ENCODE measurements around the gene CRAMP1. TPM values are rescaled to one million over a fixed set of nuclear protein-coding genes. Genes with fewer than 3 reads are reported as not detected.

Gene CRAMP1
- total and polyA plus RNA-seq, 2 of the 8 experiments (the other 6 are each of a cell fraction or from before 2014, with no cell fraction given): 19.2 to 23.2 TPM

- Histone ChIP-seq H3K36me3 (ENCODE audit: control insufficient read depth in 2 of 4, insufficient read depth in 4 of 4, low read length in 3 of 4) (peaks cover 18 to 70% (median 63%) of the 10 kb centered on the region in 4 experiments), H2AFZ (ENCODE audit: low read length) (no peak overlapping the region), H3K9ac (replicated peaks in 1 of 4; ENCODE audit: extremely low read depth in 1 of 4, low read depth in 3 of 4, low read length in 3 of 4) (no peak overlapping the region), H3K23ac (ENCODE audit: insufficient read length) (no peak overlapping the region), H2BK12ac (ENCODE audit: low read depth, low read length) (no peak overlapping the region), H3K27me3 (replicated peaks in 1 of 4; ENCODE audit: control insufficient read depth in 3 of 4, extremely low read depth in 1 of 4, insufficient read depth in 3 of 4, low read length in 3 of 4) (no peaks in the 10 kb centered on the region), H3K4ac (replicated peaks; ENCODE audit: insufficient read length, low read depth, low read length) (no peak overlapping the region), H3K56ac (replicated peaks; ENCODE audit: insufficient read length, low read depth, low read length) (no peak overlapping the region), H3K4me2 (ENCODE audit: insufficient read depth in 1 of 2, low read depth in 2 of 2, low read length in 2 of 2) (no peak overlapping the region), H3K79me1 (ENCODE audit: low read depth, low read length) (0 out of 2 replicates have a peak, but pooled peaks cover 5% of the 10 kb centered on the region), H3K9me3 (ENCODE audit: insufficient read depth in 2 of 2, low read depth in 1 of 2, low read length in 1 of 2) (no peaks in the 10 kb centered on the region), H4K5ac (ENCODE audit: insufficient read length, low read depth, low read length) (no peak overlapping the region), H2BK5ac (ENCODE audit: low read depth, low read length) (no peak overlapping the region), H2AK5ac (ENCODE audit: low read depth, low read length) (no peak overlapping the region), H3K4me1 (replicated peaks in 1 of 4; ENCODE audit: control insufficient read depth in 3 of 4, insufficient read depth in 4 of 4, low read length in 3 of 4) (no peaks in the 10 kb centered on the region), H2BK15ac (ENCODE audit: low read length) (no peak overlapping the region), H4K8ac (ENCODE audit: extremely low read depth, insufficient read depth, low read length) (no peak overlapping the region), H4K91ac (replicated peaks; ENCODE audit: insufficient read length, low read length) (no peak overlapping the region), H3K18ac (ENCODE audit: extremely low read depth, low read length) (no peak overlapping the region), H3K79me2 (ENCODE audit: control insufficient read depth in 1 of 2, insufficient read depth in 2 of 2, low read length in 2 of 2) (peaks cover 0 to 15% of the 10 kb centered on the region in 2 experiments; a peak in 2 of 4 replicates), H3K27ac (ENCODE audit: low read depth, low read length) (no peak overlapping the region), H4K20me1 (replicated peaks in 1 of 2; ENCODE audit: control insufficient read depth in 1 of 2, insufficient read depth in 2 of 2, low read length in 2 of 2) (peaks cover 11 to 12% of the 10 kb centered on the region in 2 experiments), H3K14ac (ENCODE audit: insufficient read length) (no peak overlapping the region), H2BK20ac (ENCODE audit: low read length) (no peak overlapping the region), H2BK120ac (replicated peaks; ENCODE audit: low read depth, low read length) (no peak overlapping the region), H3K23me2 (ENCODE audit: low read depth, low read length) (no peaks in the 10 kb centered on the region), H3K4me3 (ENCODE audit: extremely low read depth in 1 of 4, insufficient read depth in 2 of 4, low read depth in 3 of 4, low read length in 4 of 4) (no peak overlapping the region)
- ChIA-PET POLR2A (ENCODE audit: partially characterized antibody) (no interaction called here), CTCF (ENCODE audit: partially characterized antibody) (no interaction called here)
- no peak for FAIRE-seq
- 94% methylated on average over 10 of the region's 10 CpGs; no CpG with 5 or more reads in 1 of the 2 experiments for WGBS, 2 experiments (ENCODE audit: extremely low coverage in 1 of 2, insufficient coverage in 1 of 2, insufficient read length in 1 of 2, insufficient replicate concordance in 2 of 2, low coverage in 1 of 2, low lambda C conversion rate in 2 of 2, missing lambda C conversion rate in 1 of 2)
- no peak for DNase-seq (ENCODE audit: low read depth in 1 of 2, low spot score in 2 of 2)
- no peak for TF ChIP-seq CHD2 (IDR thresholded peaks at IDR 0.05; ENCODE audit: low read length)
These were observed 86.5 kb downstream of the CRAMP1 start for GRCh38 chr16:1698680-1699079.
